ENCODE measurements around the gene ODAD4.
"Not testable (repeated sequence)": the region's sequence is repeated elsewhere in the genome, so short reads cannot be mapped to it uniquely, and the experiment has no call there.

Gene ODAD4

DNA sequence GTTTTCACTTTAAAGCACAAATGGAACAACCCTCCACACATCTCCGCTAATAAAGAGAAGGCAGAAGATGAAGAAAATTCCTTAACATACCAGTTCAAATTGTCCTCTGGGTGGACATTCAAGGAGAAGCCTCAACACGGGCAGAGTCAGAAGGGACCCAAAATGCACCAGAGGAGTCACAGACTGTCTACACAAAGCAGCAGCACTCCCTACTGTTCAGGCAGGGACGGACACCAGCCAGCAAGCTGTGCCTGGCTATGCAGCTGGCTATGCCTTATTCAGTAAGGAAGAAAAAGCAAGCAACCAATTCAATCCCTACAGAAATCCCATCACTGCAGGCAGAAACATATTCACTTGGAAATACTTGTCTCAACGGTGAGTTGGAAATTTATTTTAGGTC lies 78.8 kb downstream of the ODAD4 start:
- no peak for DNase-seq (ENCODE audit: extremely low read depth, low read depth)
- TF ChIP-seq, protein P1, sequence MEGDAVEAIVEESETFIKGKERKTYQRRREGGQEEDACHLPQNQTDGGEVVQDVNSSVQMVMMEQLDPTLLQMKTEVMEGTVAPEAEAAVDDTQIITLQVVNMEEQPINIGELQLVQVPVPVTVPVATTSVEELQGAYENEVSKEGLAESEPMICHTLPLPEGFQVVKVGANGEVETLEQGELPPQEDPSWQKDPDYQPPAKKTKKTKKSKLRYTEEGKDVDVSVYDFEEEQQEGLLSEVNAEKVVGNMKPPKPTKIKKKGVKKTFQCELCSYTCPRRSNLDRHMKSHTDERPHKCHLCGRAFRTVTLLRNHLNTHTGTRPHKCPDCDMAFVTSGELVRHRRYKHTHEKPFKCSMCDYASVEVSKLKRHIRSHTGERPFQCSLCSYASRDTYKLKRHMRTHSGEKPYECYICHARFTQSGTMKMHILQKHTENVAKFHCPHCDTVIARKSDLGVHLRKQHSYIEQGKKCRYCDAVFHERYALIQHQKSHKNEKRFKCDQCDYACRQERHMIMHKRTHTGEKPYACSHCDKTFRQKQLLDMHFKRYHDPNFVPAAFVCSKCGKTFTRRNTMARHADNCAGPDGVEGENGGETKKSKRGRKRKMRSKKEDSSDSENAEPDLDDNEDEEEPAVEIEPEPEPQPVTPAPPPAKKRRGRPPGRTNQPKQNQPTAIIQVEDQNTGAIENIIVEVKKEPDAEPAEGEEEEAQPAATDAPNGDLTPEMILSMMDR (IDR thresholded peaks at IDR 0.05; ENCODE audit: low read depth, low read length): no peak

DNA sequence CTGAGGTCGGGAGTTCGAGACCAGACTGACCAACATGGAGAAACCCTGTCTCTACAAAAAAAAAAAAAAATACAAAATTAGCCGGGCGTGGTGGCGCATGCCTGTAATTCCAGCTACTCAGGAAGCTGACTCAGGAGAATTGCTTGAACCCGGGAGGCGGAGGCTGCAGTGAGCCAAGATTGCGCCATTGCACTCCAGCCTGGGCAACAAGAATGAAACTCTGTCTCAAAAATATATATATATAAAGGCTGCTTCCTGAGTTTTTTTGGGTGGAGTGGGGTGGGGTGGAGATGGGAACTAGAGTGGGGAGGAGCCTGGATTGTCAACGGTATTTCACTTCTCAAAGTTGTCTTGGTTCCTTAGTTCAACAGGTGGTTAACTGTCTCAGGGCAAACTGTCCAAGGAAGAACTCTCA lies 79.9 kb downstream of the ODAD4 start:
- not testable (repeated sequence) for DNase-seq (ENCODE audit: extremely low read depth, low read depth)

DNA sequence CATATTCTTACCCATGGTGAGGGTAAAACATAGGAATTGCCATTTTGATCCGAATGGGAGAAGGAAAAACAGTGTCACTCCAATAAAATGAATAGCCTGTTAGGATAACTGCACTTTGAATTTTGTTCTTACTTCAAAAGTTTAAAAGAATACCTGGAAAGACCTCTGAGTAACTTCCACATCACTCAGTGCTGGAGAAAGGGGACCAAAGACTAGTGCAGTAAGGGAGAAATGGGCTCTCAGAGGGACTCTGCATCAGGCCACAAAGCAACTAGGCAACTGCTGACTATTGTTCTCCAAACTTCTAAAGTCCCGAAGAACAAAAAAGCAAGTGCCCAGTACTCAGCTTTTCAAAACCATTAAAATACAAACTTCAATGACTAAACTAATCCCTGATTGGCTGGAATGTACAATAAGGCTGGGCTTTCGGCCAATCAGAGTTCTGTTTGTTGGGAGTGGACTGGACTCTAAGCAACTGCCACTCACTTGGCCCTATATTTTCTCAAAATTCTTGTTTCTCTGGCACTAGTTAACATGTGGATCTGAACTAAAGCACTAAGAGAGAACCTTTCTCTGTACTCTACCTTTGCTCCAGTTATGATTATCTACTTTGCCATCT lies 80.6 kb downstream of the ODAD4 start:
- no peak for DNase-seq (ENCODE audit: extremely low read depth, low read depth)

DNA sequence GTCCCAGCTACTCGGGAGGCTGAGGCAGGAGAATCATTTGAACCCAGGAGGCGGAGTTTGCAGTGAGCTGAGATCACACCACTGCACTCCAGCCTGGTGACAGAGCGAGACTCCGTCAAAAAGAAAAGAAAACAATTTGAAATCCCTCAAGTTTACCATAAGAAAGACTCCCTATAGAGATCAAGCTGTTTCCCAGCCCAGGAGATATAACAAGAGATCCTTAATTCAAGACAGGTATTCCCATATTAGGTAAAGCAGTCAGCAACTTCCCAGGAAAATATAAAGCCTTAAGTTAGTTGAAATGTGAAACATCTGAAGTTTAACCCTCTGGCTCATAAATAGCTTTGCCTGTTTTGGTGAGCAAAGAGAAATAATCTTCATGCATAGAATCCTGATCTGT lies 81.9 kb downstream of the ODAD4 start:
- not testable (repeated sequence) for DNase-seq (ENCODE audit: extremely low read depth, low read depth)

More for the DNA sequence above, 80.6 kb downstream of the ODAD4 start:
- TF ChIP-seq, protein P1 (IDR thresholded peaks at IDR 0.05; ENCODE audit: low read depth, low read length): no peak

DNA sequence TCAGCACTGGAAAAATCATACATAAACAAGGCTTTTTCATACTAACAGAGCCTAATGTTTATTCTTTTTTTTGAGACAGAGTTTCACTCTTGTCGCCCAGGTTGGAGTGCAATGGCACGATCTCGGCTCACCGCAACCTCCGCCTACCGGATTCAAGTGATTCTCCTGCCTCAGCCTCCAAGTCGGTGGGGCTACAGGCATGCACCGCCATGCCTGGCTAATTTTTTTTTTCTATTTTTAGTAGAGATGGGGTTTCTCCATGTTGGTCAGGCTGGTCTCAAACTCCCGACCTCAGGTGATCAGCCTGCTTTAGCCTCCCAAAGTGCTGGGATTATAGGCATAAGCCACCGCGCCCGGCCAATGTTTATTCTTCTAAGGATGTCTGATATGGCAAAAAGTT lies 83.3 kb downstream of the ODAD4 start:
- not testable (repeated sequence) for DNase-seq (ENCODE audit: extremely low read depth, low read depth)
